Astrocyte of the cerebellum (primary cell): ENCODE results near the gene IGSF9B.

Experiments
- DNase-seq: peaks from one replicate; pipeline ENCODE4 v3.0.0-alpha.2; 2011; ENCODE audit warnings: low read depth
- H3K4me3 ChIP-seq: 2 replicates; pipeline ENCODE4 v1.5.1; 2011; ENCODE audit warnings: mild to moderate bottlenecking, low read depth, low read length, moderate library complexity
- CTCF ChIP-seq: IDR thresholded peaks from 2 replicates; pipeline ENCODE4 v1.5.1; 2012; ENCODE audit warnings: low read length, low read depth, moderate library complexity, mild to moderate bottlenecking; ENCODE audit errors: missing control alignments
- in situ Hi-C: cut with HindIII; loops from 2 replicates; pipeline ENCODE4 v1.10.0; 2017; ENCODE audit warnings: low sequenced_read_pairs

Gene IGSF9B

GRCh38 chr11:133929401-133930052 is 27.2 kb downstream of the IGSF9B start:
- no peak for DNase-seq
- H3K4me3 ChIP-seq = no peak overlapping the region
- in situ Hi-C loops = loop anchor here (5.0 kb wide), 1 partner anchor 53 kb away; no protein-coding TSS in a partner anchor
- TF ChIP-seq CTCF = no peak

GRCh38 chr11:133928628-133929059 is 28.1 kb downstream of the IGSF9B start:
- TF ChIP-seq CTCF = no peak
- no peak for DNase-seq
- in situ Hi-C loops = loop anchor here (5.0 kb wide), 1 partner anchor 54 kb away; no protein-coding TSS in a partner anchor
- H3K4me3 ChIP-seq = no peak overlapping the region

- peak; percentile 15 for DNase-seq
- in situ Hi-C loops = loop anchor here (5.0 kb wide), 1 partner anchor 54 kb away; no protein-coding TSS in a partner anchor
- H3K4me3 ChIP-seq = no peak overlapping the region
- TF ChIP-seq CTCF = peak; percentile 93
These were observed 28.8 kb downstream of the IGSF9B start for GRCh38 chr11:133927690-133928627.

- in situ Hi-C loops = loop anchor here (5.0 kb wide), 1 partner anchor 56 kb away; no protein-coding TSS in a partner anchor
- TF ChIP-seq CTCF = no peak
- H3K4me3 ChIP-seq = no peak overlapping the region
- DNase-seq = no peak
These were observed 30.1 kb downstream of the IGSF9B start for GRCh38 chr11:133926466-133927246.

GRCh38 chr11:133925756-133926155 is 31.0 kb downstream of the IGSF9B start:
- no peak overlapping the region for H3K4me3 ChIP-seq
- DNase-seq = no peak
- in situ Hi-C loops = loop anchor here (5.0 kb wide), 1 partner anchor 57 kb away; no protein-coding TSS in a partner anchor
- no peak for TF ChIP-seq CTCF

GRCh38 chr11:133924661-133925060 is 32.1 kb downstream of the IGSF9B start:
- in situ Hi-C loops = loop anchor here (5.0 kb wide), 1 partner anchor 58 kb away; no protein-coding TSS in a partner anchor
- no peak for DNase-seq
- no peak for TF ChIP-seq CTCF
- no peak overlapping the region for H3K4me3 ChIP-seq
